B cell (primary cell): ENCODE data around the gene FATE1.

Experiments
- CTCF ChIP-seq: fragments of 200-600 bp; IDR thresholded peaks from one replicate; pipeline ENCODE4 v1.8.0; 2022; ENCODE audit warnings: antibody characterized with exemption, mild to moderate bottlenecking
- EZH2 ChIP-seq: IDR thresholded peaks from 2 replicates; pipeline ENCODE4 v1.6.1; 2012; ENCODE audit warnings: borderline replicate concordance, low read depth, mild to moderate bottlenecking, moderate library complexity, low read length; ENCODE audit not compliant: insufficient read depth, poor library complexity, severe bottlenecking

GRCh38 chrX:151704041-151704663 is 11.7 kb upstream of the FATE1 start:
- TF ChIP-seq CTCF (no peak), EZH2 (no peak)
